Neural cell (in vitro differentiated cells): Measurements from ENCODE around the gene FAM43A. TPM values are rescaled to one million over a fixed set of nuclear protein-coding genes. Genes with fewer than 3 reads are reported as not detected.

Source experiments
- H2AFZ ChIP-seq: fragments of 200-600, 300-800 bp; sonication (generic), shearing (Covaris generic); 2 replicates; pipeline ENCODE4 v1.6.0; 2014; ENCODE audit warnings: low read depth, mild to moderate bottlenecking, antibody characterized with exemption, low read length, moderate library complexity
- H3F3A ChIP-seq: fragments of 200-600 bp; shearing (Covaris generic); 2 replicates; pipeline ENCODE4 v1.6.1; 2016; ENCODE audit warnings: mild to moderate bottlenecking, moderate library complexity, mixed read lengths, antibody characterized with exemption, low read length; ENCODE audit not compliant: insufficient read depth, poor library complexity, severe bottlenecking
- H3K27ac ChIP-seq: fragments of 200-600, 300-800 bp; sonication (generic), shearing (Covaris generic); 2 replicates; pipeline ENCODE4 v1.5.1; 2014; ENCODE audit warnings: mild to moderate bottlenecking, low read length, moderate library complexity
- H3K27me3 ChIP-seq: fragments of 300-800, 200-600 bp; sonication (generic), shearing (Covaris generic); 2 replicates; pipeline ENCODE4 v1.6.0; 2014; ENCODE audit warnings: mild to moderate bottlenecking, low read depth, low read length, moderate library complexity; ENCODE audit not compliant: insufficient read depth
- H3K36me3 ChIP-seq: fragments of 300-800, 200-600 bp; sonication (generic), shearing (Covaris generic); 2 replicates; pipeline ENCODE4 v1.5.1; 2014; ENCODE audit warnings: mild to moderate bottlenecking, antibody characterized with exemption, low read length, moderate library complexity; ENCODE audit not compliant: insufficient read depth
- H3K4me2 ChIP-seq: fragments of 300-800, 200-600 bp; sonication (generic), shearing (Covaris generic); 2 replicates; pipeline ENCODE4 v1.6.0; 2014; ENCODE audit warnings: mild to moderate bottlenecking, low read length
- H3K4me3 ChIP-seq: fragments of 300-800, 200-600 bp; sonication (generic), shearing (Covaris generic); 2 replicates; pipeline ENCODE4 v1.5.1; 2014; ENCODE audit warnings: mild to moderate bottlenecking, low read length, moderate library complexity
- H3K79me2 ChIP-seq: fragments of 200-600 bp; shearing (Covaris generic); replicated peaks from 2 replicates; pipeline ENCODE4 v1.6.0; 2014; ENCODE audit warnings: mild to moderate bottlenecking, low read length, moderate library complexity; ENCODE audit not compliant: insufficient read depth
- H3K9ac ChIP-seq: fragments of 300-800, 200-600 bp; sonication (generic), shearing (Covaris generic); 2 replicates; pipeline ENCODE4 v1.6.1; 2016; ENCODE audit warnings: mild to moderate bottlenecking, low read length, mixed read lengths
- H3K9me2 ChIP-seq: fragments of 200-600 bp; shearing (Covaris generic); 2 replicates; pipeline ENCODE4 v1.6.1; 2016; ENCODE audit warnings: mild to moderate bottlenecking, low read length, mixed read lengths; ENCODE audit not compliant: insufficient read depth
- H3K9me3 ChIP-seq: fragments of 200-600, 300-800 bp; sonication (generic), shearing (Covaris generic); 2 replicates; pipeline ENCODE4 v1.6.1; 2016; ENCODE audit warnings: mild to moderate bottlenecking, mixed run types, low read length, moderate library complexity, mixed read lengths
- H4K20me1 ChIP-seq: fragments of 200-600 bp; shearing (Covaris generic); 2 replicates; pipeline ENCODE4 v1.6.1; 2016; ENCODE audit warnings: mild to moderate bottlenecking, mixed run types; ENCODE audit not compliant: insufficient read depth
- EP300 ChIP-seq: fragments of 450-650 bp; conservative IDR thresholded peaks from 2 replicates; pipeline ENCODE4 v1.6.1; 2014; ENCODE audit warnings: antibody characterized with exemption, mild to moderate bottlenecking, moderate library complexity; ENCODE audit not compliant: poor library complexity, severe bottlenecking
- EZH2 ChIP-seq: fragments of 200-600, 300-800 bp; shearing (Covaris generic), sonication (generic); IDR thresholded peaks from 2 replicates; pipeline ENCODE4 v1.6.1; 2014; ENCODE audit warnings: antibody characterized with exemption, low read length, borderline replicate concordance, mild to moderate bottlenecking; ENCODE audit not compliant: insufficient read depth, poor library complexity, severe bottlenecking
- MXI1 ChIP-seq: fragments of 450-650 bp; conservative IDR thresholded peaks from 2 replicates; pipeline ENCODE4 v1.6.1; 2014; ENCODE audit warnings: antibody characterized with exemption, mild to moderate bottlenecking; ENCODE audit not compliant: poor library complexity, severe bottlenecking
- POLR2AphosphoS5 ChIP-seq: IDR thresholded peaks from 2 replicates; pipeline ENCODE4 v1.6.1; 2012
- RAD21 ChIP-seq: fragments of 450-650 bp; conservative IDR thresholded peaks from 2 replicates; pipeline ENCODE4 v1.6.1; 2014; ENCODE audit warnings: antibody characterized with exemption, mild to moderate bottlenecking, moderate library complexity
- SMC3 ChIP-seq: fragments of 450-650 bp; conservative IDR thresholded peaks from 2 replicates; pipeline ENCODE4 v1.6.1; 2014; ENCODE audit warnings: antibody characterized with exemption, mild to moderate bottlenecking, moderate library complexity; ENCODE audit not compliant: poor library complexity
- TAF1 ChIP-seq: IDR thresholded peaks from 2 replicates; pipeline ENCODE4 v1.6.1; 2012; ENCODE audit warnings: low read depth
- polyA plus RNA-seq: library from polyadenylated mRNA; depleted of rRNA; stranded (reverse); fragments of >200 nt; gene quantifications from 2 replicates; pipeline ENCODE4 v1.2.3, GENCODE V29; 2014
- TF ChIP-seq, protein P1 (sequence below): fragments of 450-650 bp; IDR thresholded peaks from 2 replicates; pipeline ENCODE4 v1.5.1; 2014; ENCODE audit warnings: antibody characterized with exemption, mild to moderate bottlenecking, moderate library complexity; ENCODE audit not compliant: poor library complexity, severe bottlenecking
- TF ChIP-seq, protein P2 (sequence below): IDR thresholded peaks from 2 replicates; pipeline ENCODE4 v1.6.1; 2012; ENCODE audit warnings: borderline replicate concordance

The FAM43A gene
- polyA plus RNA-seq, 1 donor from 2014 or later, result 0.59 TPM

DNA sequence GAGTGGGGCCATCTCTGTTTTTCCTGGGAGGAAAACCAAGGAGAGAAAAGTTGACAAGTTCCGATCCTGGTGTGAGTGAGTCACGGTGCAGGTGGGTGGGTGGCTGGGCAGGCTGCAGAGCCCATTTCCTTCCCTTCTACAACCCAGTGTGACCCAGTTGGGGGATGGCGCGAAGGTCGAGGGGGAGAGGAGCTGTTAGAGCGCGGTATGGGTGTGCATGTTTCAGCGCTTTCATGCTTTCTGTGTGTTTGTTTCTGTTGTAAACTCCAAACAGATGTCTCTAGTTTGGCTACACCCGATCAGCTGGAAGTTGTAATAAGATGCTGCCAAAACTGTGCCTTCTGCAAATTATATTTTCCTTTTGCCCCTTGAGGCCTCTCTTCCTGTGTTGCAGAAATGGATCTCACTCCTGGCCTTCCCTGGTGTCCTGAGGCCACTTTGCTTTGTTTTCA lies 3.8 kb downstream of the FAM43A start:
- peaks cover 50% of the 10 kb centered on the region for H3K27me3 ChIP-seq
- no peaks in the 10 kb centered on the region for H3F3A ChIP-seq
- no peak overlapping the region for H3K9ac ChIP-seq
- no peak overlapping the region for H3K27ac ChIP-seq
- H4K20me1 ChIP-seq, result no peaks in the 10 kb centered on the region
- no peaks in the 10 kb centered on the region for H3K9me2 ChIP-seq
- TF ChIP-seq, protein P1, sequence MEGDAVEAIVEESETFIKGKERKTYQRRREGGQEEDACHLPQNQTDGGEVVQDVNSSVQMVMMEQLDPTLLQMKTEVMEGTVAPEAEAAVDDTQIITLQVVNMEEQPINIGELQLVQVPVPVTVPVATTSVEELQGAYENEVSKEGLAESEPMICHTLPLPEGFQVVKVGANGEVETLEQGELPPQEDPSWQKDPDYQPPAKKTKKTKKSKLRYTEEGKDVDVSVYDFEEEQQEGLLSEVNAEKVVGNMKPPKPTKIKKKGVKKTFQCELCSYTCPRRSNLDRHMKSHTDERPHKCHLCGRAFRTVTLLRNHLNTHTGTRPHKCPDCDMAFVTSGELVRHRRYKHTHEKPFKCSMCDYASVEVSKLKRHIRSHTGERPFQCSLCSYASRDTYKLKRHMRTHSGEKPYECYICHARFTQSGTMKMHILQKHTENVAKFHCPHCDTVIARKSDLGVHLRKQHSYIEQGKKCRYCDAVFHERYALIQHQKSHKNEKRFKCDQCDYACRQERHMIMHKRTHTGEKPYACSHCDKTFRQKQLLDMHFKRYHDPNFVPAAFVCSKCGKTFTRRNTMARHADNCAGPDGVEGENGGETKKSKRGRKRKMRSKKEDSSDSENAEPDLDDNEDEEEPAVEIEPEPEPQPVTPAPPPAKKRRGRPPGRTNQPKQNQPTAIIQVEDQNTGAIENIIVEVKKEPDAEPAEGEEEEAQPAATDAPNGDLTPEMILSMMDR, result no peak
- TF ChIP-seq EP300, result no peak
- TF ChIP-seq MXI1, result no peak
- TF ChIP-seq SMC3, result no peak
- TF ChIP-seq RAD21, result no peak
- TF ChIP-seq EZH2, result no peak
- TF ChIP-seq POLR2AphosphoS5, result no peak
- H3K4me2 ChIP-seq, result no peak overlapping the region
- no peaks in the 10 kb centered on the region for H3K36me3 ChIP-seq
- H3K79me2 ChIP-seq, result no peaks in the 10 kb centered on the region
- no peaks in the 10 kb centered on the region for H3K9me3 ChIP-seq
- H2AFZ ChIP-seq, result no peak overlapping the region
- H3K4me3 ChIP-seq, result no peak overlapping the region

DNA sequence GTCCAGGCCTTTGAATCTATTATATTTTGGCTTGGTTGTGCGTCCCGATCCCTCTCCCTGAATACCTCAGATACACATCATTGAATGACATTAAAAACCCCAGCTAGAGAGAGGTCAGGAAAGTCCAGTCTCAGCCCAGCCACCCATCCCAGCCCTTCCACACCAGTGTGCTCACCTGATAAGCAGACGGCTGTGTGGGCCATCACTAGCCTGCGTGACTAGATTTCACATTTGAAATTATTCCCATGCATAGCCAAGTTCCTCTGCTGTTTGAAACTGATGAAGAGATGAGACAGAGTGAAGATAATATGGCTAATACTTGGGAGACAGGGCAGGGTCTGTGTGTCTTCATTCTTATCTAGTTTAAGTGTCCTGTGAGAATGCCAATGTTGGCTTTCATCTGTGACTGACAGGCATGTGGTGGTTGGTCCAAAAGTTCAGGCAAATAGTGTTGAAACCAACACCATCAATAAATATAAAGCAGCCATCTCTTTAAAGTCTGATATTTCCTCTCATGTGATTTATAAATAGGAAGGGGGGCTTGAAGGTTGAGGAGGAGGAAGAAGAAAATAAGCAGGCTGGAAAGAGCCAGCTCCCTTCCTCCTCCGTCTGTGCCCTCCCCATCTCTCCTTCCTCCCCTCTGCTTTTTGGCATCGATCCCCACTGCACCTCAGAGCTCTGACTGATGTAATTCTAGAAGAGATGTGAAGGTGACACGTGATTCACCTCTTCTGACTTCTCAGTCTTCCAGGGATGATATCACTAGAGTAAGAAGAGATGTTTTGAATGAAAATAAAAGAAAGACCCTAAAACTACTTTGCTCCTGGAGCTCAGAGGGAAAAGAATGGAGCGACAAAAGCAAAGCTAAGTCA lies 5.1 kb downstream of the FAM43A start:
- Histone ChIP-seq H3F3A (no peaks in the 10 kb centered on the region), H3K27me3 (peaks cover 37% of the 10 kb centered on the region), H3K79me2 (no peaks in the 10 kb centered on the region), H3K36me3 (no peaks in the 10 kb centered on the region), H2AFZ (no peak overlapping the region), H4K20me1 (no peaks in the 10 kb centered on the region), H3K4me3 (no peak overlapping the region), H3K27ac (no peak overlapping the region), H3K4me2 (no peak overlapping the region), H3K9me3 (no peaks in the 10 kb centered on the region), H3K9ac (no peak overlapping the region), H3K9me2 (no peaks in the 10 kb centered on the region)
- TF ChIP-seq, protein P1, result no peak
- no peak for TF ChIP-seq POLR2AphosphoS5
- TF ChIP-seq TAF1, result no peak
- TF ChIP-seq MXI1, result no peak
- TF ChIP-seq, protein P2, sequence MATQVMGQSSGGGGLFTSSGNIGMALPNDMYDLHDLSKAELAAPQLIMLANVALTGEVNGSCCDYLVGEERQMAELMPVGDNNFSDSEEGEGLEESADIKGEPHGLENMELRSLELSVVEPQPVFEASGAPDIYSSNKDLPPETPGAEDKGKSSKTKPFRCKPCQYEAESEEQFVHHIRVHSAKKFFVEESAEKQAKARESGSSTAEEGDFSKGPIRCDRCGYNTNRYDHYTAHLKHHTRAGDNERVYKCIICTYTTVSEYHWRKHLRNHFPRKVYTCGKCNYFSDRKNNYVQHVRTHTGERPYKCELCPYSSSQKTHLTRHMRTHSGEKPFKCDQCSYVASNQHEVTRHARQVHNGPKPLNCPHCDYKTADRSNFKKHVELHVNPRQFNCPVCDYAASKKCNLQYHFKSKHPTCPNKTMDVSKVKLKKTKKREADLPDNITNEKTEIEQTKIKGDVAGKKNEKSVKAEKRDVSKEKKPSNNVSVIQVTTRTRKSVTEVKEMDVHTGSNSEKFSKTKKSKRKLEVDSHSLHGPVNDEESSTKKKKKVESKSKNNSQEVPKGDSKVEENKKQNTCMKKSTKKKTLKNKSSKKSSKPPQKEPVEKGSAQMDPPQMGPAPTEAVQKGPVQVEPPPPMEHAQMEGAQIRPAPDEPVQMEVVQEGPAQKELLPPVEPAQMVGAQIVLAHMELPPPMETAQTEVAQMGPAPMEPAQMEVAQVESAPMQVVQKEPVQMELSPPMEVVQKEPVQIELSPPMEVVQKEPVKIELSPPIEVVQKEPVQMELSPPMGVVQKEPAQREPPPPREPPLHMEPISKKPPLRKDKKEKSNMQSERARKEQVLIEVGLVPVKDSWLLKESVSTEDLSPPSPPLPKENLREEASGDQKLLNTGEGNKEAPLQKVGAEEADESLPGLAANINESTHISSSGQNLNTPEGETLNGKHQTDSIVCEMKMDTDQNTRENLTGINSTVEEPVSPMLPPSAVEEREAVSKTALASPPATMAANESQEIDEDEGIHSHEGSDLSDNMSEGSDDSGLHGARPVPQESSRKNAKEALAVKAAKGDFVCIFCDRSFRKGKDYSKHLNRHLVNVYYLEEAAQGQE, result no peak
- TF ChIP-seq EZH2, result no peak
